ENCODE measurements around the gene L3MBTL4. TPM values are rescaled to one million over a fixed set of nuclear protein-coding genes. Genes with fewer than 3 reads are reported as not detected.

The L3MBTL4 gene
- polyA plus RNA-seq, 4 donors: 2.6 to 6.5 (median 3.6) TPM

- no peak for FAIRE-seq
- no peak overlapping the region for H3K27ac ChIP-seq (ENCODE audit: low read depth in 1 of 3, low read length in 2 of 3)
- no peak for DNase-seq
- no peaks in the 10 kb centered on the region for H3K9me3 ChIP-seq (ENCODE audit: control insufficient read depth in 2 of 2, insufficient read depth in 1 of 2, low read depth in 1 of 2, low read length in 1 of 2)
- no peak overlapping the region for H3K4me3 ChIP-seq (ENCODE audit: low read depth in 1 of 3, low read length in 3 of 3)
- whole genome bisulfite sequencing, 3 donors: 62 to 81% (median 78%) methylated on average over 2 of the region's 2 CpGs
- H3K27me3 ChIP-seq (ENCODE audit: control insufficient read depth in 3 of 3, insufficient read depth in 3 of 3, low read length in 3 of 3): no peaks in the 10 kb centered on the region
- no peaks in the 10 kb centered on the region for H3K36me3 ChIP-seq (ENCODE audit: control insufficient read depth in 3 of 3, insufficient read depth in 2 of 3, low read depth in 1 of 3, low read length in 3 of 3)
- no peaks in the 10 kb centered on the region for H3K4me1 ChIP-seq (ENCODE audit: control insufficient read depth in 3 of 3, insufficient read depth in 2 of 3, low read depth in 1 of 3, low read length in 2 of 3)
Measured at GRCh38 chr18:6118080-6118479, 296.6 kb downstream of the L3MBTL4 start.

GRCh38 chr18:6115710-6116109, 299.0 kb downstream of the L3MBTL4 start:
- Histone ChIP-seq H3K9me3 (ENCODE audit: control insufficient read depth in 2 of 2, insufficient read depth in 1 of 2, low read depth in 1 of 2, low read length in 1 of 2) (no peaks in the 10 kb centered on the region), H3K36me3 (ENCODE audit: control insufficient read depth in 3 of 3, insufficient read depth in 2 of 3, low read depth in 1 of 3, low read length in 3 of 3) (no peaks in the 10 kb centered on the region), H3K27ac (ENCODE audit: low read depth in 1 of 3, low read length in 2 of 3) (no peak overlapping the region), H3K4me3 (ENCODE audit: low read depth in 1 of 3, low read length in 3 of 3) (no peak overlapping the region), H3K4me1 (ENCODE audit: control insufficient read depth in 3 of 3, insufficient read depth in 2 of 3, low read depth in 1 of 3, low read length in 2 of 3) (no peaks in the 10 kb centered on the region), H3K27me3 (ENCODE audit: control insufficient read depth in 3 of 3, insufficient read depth in 3 of 3, low read length in 3 of 3) (no peaks in the 10 kb centered on the region)
- FAIRE-seq (no peak), DNase-seq (no peak)
- 88 to 92% (median 89%) methylated on average over 4 of the region's 4 CpGs for whole genome bisulfite sequencing, 3 donors

DNA sequence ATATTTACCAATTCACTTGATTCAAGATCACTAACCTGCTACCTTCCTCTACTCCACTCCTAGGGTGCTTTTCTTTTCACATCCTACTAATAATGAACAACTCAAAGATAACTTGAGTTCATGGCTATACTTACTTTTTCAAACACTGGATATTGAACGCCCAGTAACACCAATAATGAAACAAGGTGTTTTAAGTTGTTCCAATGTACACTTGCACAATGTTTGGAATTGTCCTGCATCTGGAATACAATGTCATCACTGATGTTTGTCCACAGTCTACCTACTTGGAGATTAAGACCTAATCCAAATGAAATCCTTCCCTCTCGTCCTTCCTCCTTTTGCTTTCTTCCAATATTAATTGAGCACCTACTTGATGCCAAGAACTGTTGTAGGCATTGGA, 301.1 kb downstream of the L3MBTL4 start:
- WGBS, 3 donors: 75 to 93% (median 87%) methylated on average over 2 of the region's 2 CpGs
- FAIRE-seq: no peak
- Histone ChIP-seq H3K4me1 (ENCODE audit: control insufficient read depth in 3 of 3, insufficient read depth in 2 of 3, low read depth in 1 of 3, low read length in 2 of 3) (no peaks in the 10 kb centered on the region), H3K9me3 (ENCODE audit: control insufficient read depth in 2 of 2, insufficient read depth in 1 of 2, low read depth in 1 of 2, low read length in 1 of 2) (no peaks in the 10 kb centered on the region), H3K4me3 (ENCODE audit: low read depth in 1 of 3, low read length in 3 of 3) (no peak overlapping the region), H3K27ac (ENCODE audit: low read depth in 1 of 3, low read length in 2 of 3) (no peak overlapping the region), H3K36me3 (ENCODE audit: control insufficient read depth in 3 of 3, insufficient read depth in 2 of 3, low read depth in 1 of 3, low read length in 3 of 3) (peaks cover 0 to 2% (median 0%) of the 10 kb centered on the region in 3 donors), H3K27me3 (ENCODE audit: control insufficient read depth in 3 of 3, insufficient read depth in 3 of 3, low read length in 3 of 3) (no peaks in the 10 kb centered on the region)
- DNase-seq: no peak

DNA sequence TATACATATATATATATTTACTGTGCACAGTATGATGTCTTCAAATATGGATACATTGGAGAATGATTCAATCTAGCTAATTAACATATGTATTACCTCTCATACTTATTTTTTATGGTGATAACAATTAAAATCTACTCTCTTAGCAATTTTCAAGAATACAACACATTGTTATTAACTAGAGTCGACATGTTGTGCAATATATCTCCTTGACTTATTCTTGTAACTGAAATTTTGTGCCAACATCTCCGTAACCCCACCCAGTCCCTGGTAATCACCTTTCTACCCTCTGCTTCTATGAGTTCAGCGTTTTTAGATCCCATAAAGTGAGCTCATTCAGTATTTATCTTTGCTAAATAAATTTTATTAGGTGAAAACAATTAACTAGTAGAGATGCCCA, 303.0 kb downstream of the L3MBTL4 start:
- Histone ChIP-seq H3K4me3 (ENCODE audit: low read depth in 1 of 3, low read length in 3 of 3) (no peak overlapping the region), H3K4me1 (ENCODE audit: control insufficient read depth in 3 of 3, insufficient read depth in 2 of 3, low read depth in 1 of 3, low read length in 2 of 3) (no peaks in the 10 kb centered on the region), H3K27me3 (ENCODE audit: control insufficient read depth in 3 of 3, insufficient read depth in 3 of 3, low read length in 3 of 3) (no peaks in the 10 kb centered on the region), H3K27ac (ENCODE audit: low read depth in 1 of 3, low read length in 2 of 3) (no peak overlapping the region), H3K9me3 (ENCODE audit: control insufficient read depth in 2 of 2, insufficient read depth in 1 of 2, low read depth in 1 of 2, low read length in 1 of 2) (no peaks in the 10 kb centered on the region), H3K36me3 (ENCODE audit: control insufficient read depth in 3 of 3, insufficient read depth in 2 of 3, low read depth in 1 of 3, low read length in 3 of 3) (peaks cover 0 to 2% (median 0%) of the 10 kb centered on the region in 3 donors)
- DNase-seq: no peak
- WGBS, 3 donors: 64 to 74% (median 65%) methylated on average over 3 of the region's 3 CpGs
- FAIRE-seq: no peak

DNA sequence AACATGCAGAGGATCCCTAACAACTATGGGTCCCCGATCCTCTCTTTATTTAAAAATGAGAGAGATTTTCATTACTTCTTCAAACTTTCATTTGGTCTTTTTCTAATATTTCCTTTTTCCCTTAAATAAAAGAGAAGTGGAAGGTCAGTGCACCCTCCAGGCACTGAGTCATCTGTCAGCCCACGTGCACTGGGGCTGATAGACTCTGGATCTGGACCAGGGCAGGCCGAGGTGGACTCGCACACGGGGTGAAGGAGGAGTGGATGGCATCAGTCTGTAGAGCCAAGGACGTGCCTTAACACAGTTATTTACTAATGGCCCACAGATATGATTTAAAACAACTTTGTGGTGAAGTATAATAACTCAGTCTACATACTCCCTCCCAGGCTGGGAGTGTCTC, 305.0 kb downstream of the L3MBTL4 start:
- no peaks in the 10 kb centered on the region for H3K9me3 ChIP-seq (ENCODE audit: control insufficient read depth in 2 of 2, insufficient read depth in 1 of 2, low read depth in 1 of 2, low read length in 1 of 2)
- H3K27me3 ChIP-seq (ENCODE audit: control insufficient read depth in 3 of 3, insufficient read depth in 3 of 3, low read length in 3 of 3): no peaks in the 10 kb centered on the region
- no peak overlapping the region for H3K4me3 ChIP-seq (ENCODE audit: low read depth in 1 of 3, low read length in 3 of 3)
- no peak overlapping the region for H3K27ac ChIP-seq (ENCODE audit: low read depth in 1 of 3, low read length in 2 of 3)
- DNase-seq (no peak), FAIRE-seq (no peak)
- H3K4me1 ChIP-seq (ENCODE audit: control insufficient read depth in 3 of 3, insufficient read depth in 2 of 3, low read depth in 1 of 3, low read length in 2 of 3): no peaks in the 10 kb centered on the region
- 81 to 95% (median 86%) methylated on average over 6 of the region's 6 CpGs for WGBS, 3 donors
- peaks cover 0 to 2% (median 0%) of the 10 kb centered on the region in 3 donors for H3K36me3 ChIP-seq (ENCODE audit: control insufficient read depth in 3 of 3, insufficient read depth in 2 of 3, low read depth in 1 of 3, low read length in 3 of 3)

DNA sequence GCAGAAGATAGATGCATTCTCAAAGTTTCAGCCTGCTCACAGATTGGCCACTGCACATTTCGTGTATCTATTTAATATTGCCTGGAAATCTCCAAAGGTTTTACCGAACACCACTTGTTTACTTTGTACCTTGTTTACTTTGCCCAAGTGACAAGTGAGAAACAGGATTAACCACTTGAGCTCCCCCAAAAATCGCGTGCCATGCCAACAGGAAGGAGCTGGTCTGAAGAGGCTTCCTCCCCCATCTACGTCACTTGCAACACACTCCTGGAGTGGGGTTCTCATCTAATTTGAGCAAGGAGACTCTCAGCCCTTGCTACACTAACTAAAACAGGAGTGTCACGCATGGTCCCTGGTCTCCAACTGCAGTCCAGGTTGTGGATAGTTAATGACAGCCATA, 306.9 kb downstream of the L3MBTL4 start:
- Histone ChIP-seq H3K27ac (ENCODE audit: low read depth in 1 of 3, low read length in 2 of 3) (no peak overlapping the region), H3K4me3 (ENCODE audit: low read depth in 1 of 3, low read length in 3 of 3) (no peak overlapping the region), H3K36me3 (ENCODE audit: control insufficient read depth in 3 of 3, insufficient read depth in 2 of 3, low read depth in 1 of 3, low read length in 3 of 3) (peaks cover 0 to 2% (median 0%) of the 10 kb centered on the region in 3 donors), H3K27me3 (ENCODE audit: control insufficient read depth in 3 of 3, insufficient read depth in 3 of 3, low read length in 3 of 3) (no peaks in the 10 kb centered on the region), H3K4me1 (ENCODE audit: control insufficient read depth in 3 of 3, insufficient read depth in 2 of 3, low read depth in 1 of 3, low read length in 2 of 3) (no peaks in the 10 kb centered on the region), H3K9me3 (ENCODE audit: control insufficient read depth in 2 of 2, insufficient read depth in 1 of 2, low read depth in 1 of 2, low read length in 1 of 2) (no peaks in the 10 kb centered on the region)
- WGBS, 3 donors: 64 to 76% (median 72%) methylated on average over 6 of the region's 6 CpGs
- no peak for DNase-seq
- no peak for FAIRE-seq

DNA sequence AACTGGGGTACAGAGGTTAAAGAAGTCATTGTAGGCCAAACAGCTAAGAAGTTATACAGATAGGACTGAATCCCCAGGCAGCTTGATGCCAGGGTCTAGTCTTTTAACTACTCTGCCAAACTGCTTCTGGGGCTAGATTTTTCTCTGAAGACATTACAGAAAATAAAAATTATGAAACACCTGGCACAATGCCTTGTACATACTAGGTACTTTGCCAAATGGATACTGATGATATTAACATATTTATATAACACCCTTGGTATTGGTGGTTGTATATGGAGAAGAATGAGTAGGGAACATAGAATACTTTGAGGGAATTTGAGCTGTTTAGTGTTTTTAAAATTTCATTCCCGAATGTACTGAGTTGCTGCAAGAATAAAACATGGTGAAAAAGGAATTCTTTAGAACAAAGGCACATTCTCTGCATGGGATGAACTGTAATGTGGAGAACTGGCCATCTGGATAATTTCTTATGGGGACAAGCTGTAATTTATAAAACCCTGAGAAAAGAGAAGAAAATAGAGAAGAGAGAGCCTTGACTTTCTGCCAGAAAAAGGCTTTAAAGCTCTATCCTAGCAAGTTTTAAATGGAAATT, 308.5 kb downstream of the L3MBTL4 start:
- no peak overlapping the region for H3K4me3 ChIP-seq (ENCODE audit: low read depth in 1 of 3, low read length in 3 of 3)
- H3K36me3 ChIP-seq (ENCODE audit: control insufficient read depth in 3 of 3, insufficient read depth in 2 of 3, low read depth in 1 of 3, low read length in 3 of 3): peaks cover 0 to 2% (median 0%) of the 10 kb centered on the region in 3 donors
- DNase-seq: no peak
- no peaks in the 10 kb centered on the region for H3K27me3 ChIP-seq (ENCODE audit: control insufficient read depth in 3 of 3, insufficient read depth in 3 of 3, low read length in 3 of 3)
- no peak for FAIRE-seq
- no peak overlapping the region for H3K27ac ChIP-seq (ENCODE audit: low read depth in 1 of 3, low read length in 2 of 3)
- no peaks in the 10 kb centered on the region for H3K9me3 ChIP-seq (ENCODE audit: control insufficient read depth in 2 of 2, insufficient read depth in 1 of 2, low read depth in 1 of 2, low read length in 1 of 2)
- no peaks in the 10 kb centered on the region for H3K4me1 ChIP-seq (ENCODE audit: control insufficient read depth in 3 of 3, insufficient read depth in 2 of 3, low read depth in 1 of 3, low read length in 2 of 3)
- 54 to 80% (median 59%) methylated on average over 1 of the region's 1 CpG for WGBS, 3 donors

GRCh38 chr18:6103741-6104140, 311.0 kb downstream of the L3MBTL4 start:
- Histone ChIP-seq H3K36me3 (ENCODE audit: control insufficient read depth in 3 of 3, insufficient read depth in 2 of 3, low read depth in 1 of 3, low read length in 3 of 3) (no peaks in the 10 kb centered on the region), H3K4me1 (ENCODE audit: control insufficient read depth in 3 of 3, insufficient read depth in 2 of 3, low read depth in 1 of 3, low read length in 2 of 3) (no peaks in the 10 kb centered on the region), H3K9me3 (ENCODE audit: control insufficient read depth in 2 of 2, insufficient read depth in 1 of 2, low read depth in 1 of 2, low read length in 1 of 2) (no peaks in the 10 kb centered on the region), H3K27me3 (ENCODE audit: control insufficient read depth in 3 of 3, insufficient read depth in 3 of 3, low read length in 3 of 3) (no peaks in the 10 kb centered on the region), H3K4me3 (ENCODE audit: low read depth in 1 of 3, low read length in 3 of 3) (no peak overlapping the region), H3K27ac (ENCODE audit: low read depth in 1 of 3, low read length in 2 of 3) (no peak overlapping the region)
- FAIRE-seq: no peak
- peak in 1 of 2 donors; percentile 47 for DNase-seq
- 45 to 54% (median 51%) methylated on average over 3 of the region's 3 CpGs for WGBS, 3 donors

GRCh38 chr18:6096730-6097129, 318.0 kb downstream of the L3MBTL4 start:
- Histone ChIP-seq H3K9me3 (ENCODE audit: control insufficient read depth in 2 of 2, insufficient read depth in 1 of 2, low read depth in 1 of 2, low read length in 1 of 2) (no peaks in the 10 kb centered on the region), H3K36me3 (ENCODE audit: control insufficient read depth in 3 of 3, insufficient read depth in 2 of 3, low read depth in 1 of 3, low read length in 3 of 3) (no peaks in the 10 kb centered on the region), H3K27ac (ENCODE audit: low read depth in 1 of 3, low read length in 2 of 3) (no peak overlapping the region), H3K4me1 (ENCODE audit: control insufficient read depth in 3 of 3, insufficient read depth in 2 of 3, low read depth in 1 of 3, low read length in 2 of 3) (peaks cover 0 to 4% (median 0%) of the 10 kb centered on the region in 3 donors), H3K4me3 (ENCODE audit: low read depth in 1 of 3, low read length in 3 of 3) (no peak overlapping the region), H3K27me3 (ENCODE audit: control insufficient read depth in 3 of 3, insufficient read depth in 3 of 3, low read length in 3 of 3) (no peaks in the 10 kb centered on the region)
- DNase-seq (no peak), FAIRE-seq (no peak)

Data from small intestine (tissue), 7 donors.